GM12864 (cell line): Measurements from ENCODE around the gene BCLAF1.

Experiments
- DNase-seq: peaks from one replicate; pipeline ENCODE4 v3.0.0-alpha.2; 2011; ENCODE audit warnings: low read depth
- H3K4me3 ChIP-seq: 2 replicates; pipeline ENCODE4 v1.5.1; 2011; ENCODE audit warnings: mild to moderate bottlenecking, low read depth, low read length, control low read depth
- CTCF ChIP-seq: IDR thresholded peaks from 2 replicates; pipeline ENCODE4 v1.5.1; 2011; ENCODE audit warnings: low read depth, mild to moderate bottlenecking, moderate library complexity, low read length, control low read depth, inconsistent platforms; ENCODE audit errors: missing control alignments

Gene BCLAF1

DNA sequence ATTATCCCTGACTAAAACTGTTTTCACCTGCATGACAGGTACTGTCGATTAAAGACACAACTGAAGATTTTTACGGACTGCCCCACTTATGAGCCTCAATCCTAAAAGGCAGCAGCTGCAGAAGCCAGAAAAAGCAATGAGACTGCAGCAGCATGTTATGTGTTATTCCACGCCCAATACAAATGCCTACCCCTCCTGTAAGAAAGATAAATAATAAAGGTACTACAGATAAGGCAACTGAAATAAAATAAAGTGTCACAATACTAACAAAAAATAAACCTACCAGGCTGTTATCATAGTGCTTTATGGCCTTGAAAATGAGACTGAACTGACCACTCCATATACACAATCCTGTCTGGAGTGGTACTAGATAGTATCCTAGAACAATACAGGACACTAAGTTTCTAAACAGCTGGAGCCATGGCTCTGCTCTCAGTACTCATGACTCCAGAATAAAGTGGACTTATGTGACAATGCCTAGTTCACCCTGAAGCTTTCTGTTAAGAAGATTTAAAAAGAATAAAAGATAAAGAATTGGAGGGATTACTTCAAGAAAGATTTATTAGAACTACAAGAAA, 9.5 kb downstream of the BCLAF1 start:
- no peak for DNase-seq
- TF ChIP-seq CTCF, result no peak
- H3K4me3 ChIP-seq, result no peak overlapping the region

DNA sequence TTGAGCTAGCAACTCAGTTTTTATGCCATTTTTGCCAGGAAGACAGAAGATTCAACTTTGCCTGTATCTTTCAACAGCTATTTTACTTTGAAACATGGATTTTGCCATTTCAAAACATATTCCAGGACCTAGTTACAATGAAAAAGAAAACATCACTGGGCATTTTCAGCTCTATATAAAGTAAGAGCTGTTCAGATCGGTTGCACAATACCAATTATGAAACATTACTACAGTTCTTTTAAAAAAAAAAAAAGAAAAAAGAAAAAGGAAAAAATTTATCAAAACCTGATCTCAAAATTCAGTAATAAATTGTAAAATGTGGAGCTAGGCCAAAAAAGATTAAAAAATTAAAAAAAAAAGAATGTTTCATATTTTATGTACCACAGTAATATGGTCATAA, 15.6 kb downstream of the BCLAF1 start:
- TF ChIP-seq CTCF, result no peak
- H3K4me3 ChIP-seq, result no peak overlapping the region
- no peak for DNase-seq

- no peak for TF ChIP-seq CTCF
- no peak for DNase-seq
- no peak overlapping the region for H3K4me3 ChIP-seq
Measured at GRCh38 chr6:136265101-136265500, 24.5 kb downstream of the BCLAF1 start.

- no peak for DNase-seq
- no peak for TF ChIP-seq CTCF
- no peak overlapping the region for H3K4me3 ChIP-seq
Measured at GRCh38 chr6:136262940-136263339, 26.7 kb downstream of the BCLAF1 start.

GRCh38 chr6:136254851-136255466, 34.7 kb downstream of the BCLAF1 start:
- TF ChIP-seq CTCF, result no peak
- H3K4me3 ChIP-seq, result no peak overlapping the region
- no peak for DNase-seq

DNA sequence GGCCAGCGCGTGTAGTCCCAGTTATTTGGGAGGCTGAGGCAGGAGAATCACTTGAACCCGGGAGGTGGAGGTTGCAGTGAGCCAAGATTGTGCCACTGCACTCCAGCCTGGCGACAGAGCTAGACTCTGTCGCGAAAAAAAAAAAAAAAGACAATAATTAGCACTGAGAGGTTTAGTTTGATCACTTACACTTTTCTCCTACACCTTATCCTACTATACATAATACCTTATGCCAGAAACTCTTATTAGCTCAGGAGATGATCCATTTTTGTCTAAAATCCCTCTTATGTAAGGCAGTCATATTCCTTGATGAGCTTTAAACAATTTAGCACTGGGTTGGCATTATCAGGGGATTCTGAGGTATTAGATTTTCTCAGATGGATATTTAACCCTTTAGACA, 35.9 kb downstream of the BCLAF1 start:
- DNase-seq, result no peak
- H3K4me3 ChIP-seq, result no peak overlapping the region
- no peak for TF ChIP-seq CTCF

DNA sequence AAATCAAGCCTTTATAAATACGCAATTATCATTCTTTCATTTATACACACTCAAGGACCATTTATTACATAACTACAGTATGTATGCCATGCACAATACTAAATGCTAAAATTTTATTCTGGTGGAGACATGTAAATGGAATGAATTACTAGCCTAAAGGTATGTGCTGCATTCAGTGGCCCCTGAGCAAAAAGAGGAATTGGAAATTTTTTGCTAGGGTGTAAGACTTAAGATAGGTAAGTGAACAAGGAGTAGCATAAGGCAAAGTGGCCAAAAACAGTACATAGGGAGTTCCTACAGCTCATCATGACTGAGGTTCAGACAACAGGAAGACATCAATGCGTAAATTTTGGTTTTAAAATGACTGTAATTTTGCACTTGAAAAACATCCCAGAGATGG, 37.2 kb downstream of the BCLAF1 start:
- TF ChIP-seq CTCF, result no peak
- no peak for DNase-seq
- no peak overlapping the region for H3K4me3 ChIP-seq
